ENCODE results near the gene SRGAP1. TPM values are rescaled to one million over a fixed set of nuclear protein-coding genes. Genes with fewer than 3 reads are reported as not detected.

Gene SRGAP1
- 4.4 and 4.7 TPM in 2 replicates for total RNA-seq

GRCh38 chr12:63844391-63845341, at the start of gene SRGAP1:
Gene SRGAP1, plus strand, starts transcription at chr12:63844700. Its CDS starts 117 bp downstream, at chr12:63844817.

Other genes starting within 250 kb of the SRGAP1 start
- gene DPY19L2, start 176.2 kb upstream of the SRGAP1 start, total RNA-seq: 0.36 and 0.81 TPM in 2 replicates
- 12.1 and 14.7 TPM in 2 replicates for gene RXYLT1, start 64.8 kb upstream of the SRGAP1 start, total RNA-seq